ENCODE measurements around the gene HHATL.

The HHATL gene

GRCh38 chr3:42741796-42742195, 39.2 kb upstream of the HHATL start:
- FAIRE-seq (no peak), DNase-seq (ENCODE audit: insufficient read length, low spot score) (no peak)
- TF ChIP-seq CTCF (IDR thresholded peaks at IDR 0.05; ENCODE audit: insufficient read depth, missing control alignments), result no peak

- no peak for TF ChIP-seq CTCF (IDR thresholded peaks at IDR 0.05; ENCODE audit: insufficient read depth, missing control alignments)
- FAIRE-seq (no peak), DNase-seq (ENCODE audit: insufficient read length, low spot score) (no peak)
These were observed 37.0 kb upstream of the HHATL start for GRCh38 chr3:42739401-42740158.

- no peak for TF ChIP-seq CTCF (IDR thresholded peaks at IDR 0.05; ENCODE audit: insufficient read depth, missing control alignments)
- FAIRE-seq, result no peak
- DNase-seq (ENCODE audit: insufficient read length, low spot score), result no peak
These were observed 33.9 kb upstream of the HHATL start for GRCh38 chr3:42736531-42736930.

- no peak for FAIRE-seq
- TF ChIP-seq CTCF (IDR thresholded peaks at IDR 0.05; ENCODE audit: insufficient read depth, missing control alignments), result no peak
- no peak for DNase-seq (ENCODE audit: insufficient read length, low spot score)
These were observed 33.5 kb upstream of the HHATL start for GRCh38 chr3:42736081-42736480.

GRCh38 chr3:42735615-42736014, 33.0 kb upstream of the HHATL start:
- TF ChIP-seq CTCF (IDR thresholded peaks at IDR 0.05; ENCODE audit: insufficient read depth, missing control alignments), result no peak
- no peak for FAIRE-seq
- no peak for DNase-seq (ENCODE audit: insufficient read length, low spot score)

- DNase-seq (ENCODE audit: insufficient read length, low spot score) (no peak), FAIRE-seq (no peak)
- no peak for TF ChIP-seq CTCF (IDR thresholded peaks at IDR 0.05; ENCODE audit: insufficient read depth, missing control alignments)
These were observed 32.4 kb upstream of the HHATL start for GRCh38 chr3:42735019-42735418.

GRCh38 chr3:42734263-42734860, 31.8 kb upstream of the HHATL start:
- no peak for TF ChIP-seq CTCF (IDR thresholded peaks at IDR 0.05; ENCODE audit: insufficient read depth, missing control alignments)
- DNase-seq (ENCODE audit: insufficient read length, low spot score) (no peak), FAIRE-seq (no peak)

All from D721Med (cell line).